GM19099 (cell line): ENCODE measurements around the gene CORO7.

ENCODE experiments used
- POLR2A ChIP-seq: IDR thresholded peaks from 3 replicates; pipeline ENCODE4 v1.6.1; 2011; ENCODE audit warnings: low read depth; ENCODE audit not compliant: insufficient read length; ENCODE audit errors: extremely low read depth

Gene CORO7

DNA sequence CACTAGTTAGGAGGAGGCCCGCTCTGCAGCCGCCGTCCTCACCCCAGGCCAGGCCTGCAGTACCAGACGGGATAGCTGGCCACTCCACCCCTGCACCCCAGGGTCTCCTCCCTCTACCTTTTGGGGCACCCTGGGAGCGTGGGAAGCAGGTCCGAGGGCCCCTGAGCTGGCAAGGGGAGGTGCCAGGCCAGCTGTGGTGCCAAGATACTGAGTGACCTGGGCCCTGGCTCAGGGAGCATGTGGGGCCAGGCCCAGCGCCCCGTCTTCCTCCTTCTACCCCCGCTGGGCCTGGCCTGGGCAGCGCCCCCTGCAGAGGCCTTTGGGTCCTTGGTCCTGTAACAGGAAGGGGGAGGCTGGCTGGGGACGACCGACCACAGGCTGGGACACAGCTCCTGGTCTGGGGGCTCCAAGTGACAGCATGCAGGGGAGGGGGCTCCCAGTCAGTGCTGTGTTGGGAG is 78.2 kb downstream of the CORO7 start:
- no peak for TF ChIP-seq POLR2A

GRCh38 chr16:4337540-4338088 is 78.8 kb downstream of the CORO7 start:
- TF ChIP-seq POLR2A, result no peak

DNA sequence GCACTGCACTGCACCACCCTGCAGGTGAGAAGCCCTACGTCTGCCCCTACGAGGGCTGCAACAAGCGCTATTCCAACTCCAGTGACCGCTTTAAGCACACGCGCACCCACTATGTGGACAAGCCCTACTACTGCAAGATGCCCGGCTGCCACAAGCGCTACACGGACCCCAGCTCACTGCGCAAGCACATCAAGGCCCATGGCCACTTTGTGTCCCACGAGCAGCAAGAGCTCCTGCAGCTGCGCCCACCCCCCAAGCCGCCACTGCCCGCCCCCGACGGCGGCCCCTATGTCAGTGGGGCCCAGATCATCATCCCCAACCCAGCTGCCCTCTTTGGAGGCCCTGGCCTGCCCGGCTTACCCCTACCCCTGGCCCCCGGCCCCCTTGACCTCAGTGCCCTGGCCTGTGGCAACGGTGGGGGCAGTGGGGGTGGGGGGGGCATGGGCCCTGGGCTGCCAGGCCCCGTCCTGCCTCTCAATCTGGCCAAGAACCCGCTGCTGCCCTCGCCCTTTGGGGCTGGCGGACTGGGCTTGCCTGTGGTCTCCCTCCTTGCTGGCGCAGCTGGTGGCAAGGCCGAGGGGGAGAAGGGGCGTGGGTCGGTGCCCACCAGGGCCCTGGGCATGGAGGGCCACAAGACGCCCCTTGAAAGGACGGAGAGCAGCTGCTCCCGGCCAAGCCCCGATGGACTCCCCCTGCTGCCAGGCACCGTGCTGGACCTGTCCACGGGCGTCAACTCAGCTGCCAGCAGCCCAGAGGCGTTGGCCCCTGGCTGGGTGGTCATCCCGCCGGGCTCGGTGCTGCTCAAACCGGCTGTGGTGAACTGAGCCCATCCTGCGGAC is 79.5 kb downstream of the CORO7 start:
- no peak for TF ChIP-seq POLR2A

DNA sequence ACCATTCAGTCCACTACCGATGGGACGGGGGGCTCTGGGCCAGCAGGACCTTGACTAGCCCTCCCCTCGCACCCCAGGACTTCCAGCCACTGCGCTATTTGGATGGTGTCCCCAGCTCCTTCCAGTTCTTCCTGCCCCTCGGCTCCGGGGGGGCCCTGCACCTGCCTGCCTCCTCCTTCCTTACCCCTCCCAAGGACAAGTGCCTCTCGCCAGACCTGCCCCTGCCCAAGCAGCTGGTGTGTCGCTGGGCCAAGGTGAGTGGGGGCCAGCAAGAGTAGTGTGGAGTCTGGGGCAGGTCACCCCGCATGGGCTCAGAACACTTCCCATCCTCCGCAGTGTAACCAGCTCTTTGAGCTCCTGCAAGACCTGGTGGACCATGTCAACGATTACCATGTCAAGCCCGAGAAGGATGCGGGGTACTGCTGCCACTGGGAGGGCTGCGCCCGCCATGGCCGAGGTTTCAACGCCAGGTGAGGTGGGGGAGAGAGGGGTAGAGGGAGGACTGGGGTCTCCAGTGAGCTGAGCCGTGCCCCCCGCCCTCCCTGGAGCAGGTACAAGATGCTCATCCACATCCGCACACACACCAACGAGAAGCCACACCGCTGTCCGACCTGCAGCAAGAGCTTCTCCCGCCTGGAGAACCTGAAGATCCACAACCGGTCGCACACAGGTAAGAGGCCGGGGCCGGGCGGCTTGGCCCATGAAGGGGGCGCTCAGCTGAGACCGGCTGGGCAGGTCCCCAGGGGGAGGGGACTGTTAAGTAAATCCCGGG is 81.5 kb downstream of the CORO7 start:
- TF ChIP-seq POLR2A, result no peak

DNA sequence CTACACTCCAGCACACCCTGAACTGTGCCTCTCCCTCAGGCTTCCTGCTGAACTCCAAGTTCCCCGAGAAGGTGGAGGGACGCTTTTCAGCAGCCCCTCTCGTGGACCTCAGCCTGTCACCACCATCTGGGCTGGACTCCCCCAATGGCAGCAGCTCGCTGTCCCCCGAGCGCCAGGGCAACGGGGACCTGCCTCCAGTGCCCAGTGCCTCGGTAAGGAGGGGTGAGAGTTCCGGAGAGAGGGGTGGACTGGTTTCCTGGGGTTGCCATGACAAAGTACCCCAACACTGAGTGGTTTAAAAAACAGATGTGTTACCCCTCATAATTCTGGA is 83.1 kb downstream of the CORO7 start:
- no peak for TF ChIP-seq POLR2A

GRCh38 chr16:4332623-4333307 is 83.6 kb downstream of the CORO7 start:
- no peak for TF ChIP-seq POLR2A

DNA sequence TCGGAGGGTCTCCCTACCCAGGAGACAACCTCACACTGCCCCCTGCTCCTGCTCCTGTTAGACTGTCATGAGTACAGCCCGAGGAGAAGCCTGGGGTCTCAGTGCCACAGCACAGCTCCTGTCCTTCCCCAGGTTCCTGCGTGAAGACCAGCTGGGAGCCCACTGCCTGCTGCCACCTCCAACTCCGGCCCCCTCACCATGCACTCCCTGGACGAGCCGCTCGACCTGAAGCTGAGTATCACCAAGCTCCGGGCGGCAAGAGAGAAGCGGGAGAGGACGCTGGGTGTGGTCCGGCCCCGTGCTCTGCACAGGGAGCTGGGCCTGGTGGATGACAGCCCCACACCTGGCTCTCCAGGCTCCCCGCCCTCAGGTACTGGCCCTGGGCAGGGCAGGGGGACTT is 84.3 kb downstream of the CORO7 start:
- TF ChIP-seq POLR2A, result no peak

DNA sequence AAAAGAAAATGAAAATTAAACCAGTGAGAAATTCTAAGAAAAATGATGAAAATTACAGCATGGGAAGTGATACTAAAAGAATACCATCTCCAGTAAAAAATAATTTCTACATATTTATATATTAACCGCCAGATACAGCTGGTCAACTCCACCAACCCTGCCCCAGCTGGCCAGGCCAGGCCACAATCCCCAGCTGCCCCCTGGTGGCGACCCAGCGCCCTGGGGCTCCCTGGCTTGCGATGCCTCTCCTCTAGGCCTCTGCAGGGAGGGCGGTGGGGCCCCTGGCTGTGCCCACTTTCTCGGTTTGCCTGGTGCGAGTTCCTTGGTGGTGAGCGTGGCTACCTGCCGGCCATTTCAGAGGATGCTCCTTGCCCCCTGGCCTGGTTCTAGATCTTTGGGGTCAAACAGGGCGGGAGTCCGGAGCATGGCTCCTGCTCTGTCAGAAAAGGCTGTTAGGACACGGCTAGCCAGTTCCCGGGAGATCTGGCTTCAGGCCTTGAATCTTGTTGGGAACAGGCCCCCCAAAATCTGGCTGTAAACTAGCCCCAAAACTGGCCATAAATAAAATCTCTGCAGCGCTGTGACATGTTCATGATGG is 86.0 kb downstream of the CORO7 start:
- TF ChIP-seq POLR2A, result no peak

DNA sequence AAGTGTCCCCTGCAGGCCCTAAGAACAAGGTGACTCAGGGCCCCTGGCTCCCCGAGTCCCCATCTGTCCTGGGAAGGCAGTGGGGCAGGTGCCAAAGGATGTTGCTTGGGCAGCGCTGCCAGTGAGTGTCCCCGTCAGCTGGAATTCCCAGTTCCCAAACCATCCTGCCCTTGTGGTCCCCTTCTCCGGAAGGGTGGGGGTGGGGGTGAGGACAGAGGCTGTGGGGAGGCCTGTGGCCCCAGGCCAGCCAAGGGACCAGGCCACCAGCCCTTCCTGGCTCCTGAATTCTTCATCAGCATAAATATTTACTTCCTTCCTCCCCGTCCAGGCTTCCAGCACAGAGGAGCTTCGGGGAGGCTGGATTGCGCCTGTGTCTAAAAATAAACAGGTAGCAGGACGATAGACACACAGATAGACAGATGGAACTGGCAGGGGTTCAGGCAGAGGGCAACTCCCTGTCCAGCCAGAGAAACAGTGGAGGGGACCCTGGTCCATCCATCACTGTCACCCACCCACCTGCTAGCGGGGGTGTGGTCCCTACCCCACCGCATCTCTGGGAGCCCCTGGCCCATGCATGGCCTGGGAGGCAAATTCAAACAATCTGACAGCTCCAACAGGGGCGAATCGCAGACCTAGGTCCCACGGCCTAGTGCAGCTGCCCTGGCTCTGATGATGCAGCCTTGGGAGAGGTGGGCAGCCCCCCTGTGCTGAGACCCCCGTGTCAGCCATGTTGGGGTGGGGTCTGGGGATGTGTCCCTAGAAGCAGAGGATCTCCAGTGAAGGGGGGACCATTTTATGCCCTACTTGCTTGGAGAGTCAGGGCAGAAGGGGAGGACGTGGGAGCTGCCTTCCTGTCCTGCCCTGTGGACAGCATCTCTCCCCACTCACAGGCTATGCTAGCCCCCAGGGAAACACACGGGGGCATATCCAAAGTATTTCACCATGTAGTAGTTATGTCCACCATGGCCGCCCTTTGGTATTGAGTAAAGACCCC is 87.3 kb downstream of the CORO7 start:
- no peak for TF ChIP-seq POLR2A

- peak; percentile 12 for TF ChIP-seq POLR2A
Measured at GRCh38 chr16:4328046-4328781, 88.2 kb downstream of the CORO7 start.

DNA sequence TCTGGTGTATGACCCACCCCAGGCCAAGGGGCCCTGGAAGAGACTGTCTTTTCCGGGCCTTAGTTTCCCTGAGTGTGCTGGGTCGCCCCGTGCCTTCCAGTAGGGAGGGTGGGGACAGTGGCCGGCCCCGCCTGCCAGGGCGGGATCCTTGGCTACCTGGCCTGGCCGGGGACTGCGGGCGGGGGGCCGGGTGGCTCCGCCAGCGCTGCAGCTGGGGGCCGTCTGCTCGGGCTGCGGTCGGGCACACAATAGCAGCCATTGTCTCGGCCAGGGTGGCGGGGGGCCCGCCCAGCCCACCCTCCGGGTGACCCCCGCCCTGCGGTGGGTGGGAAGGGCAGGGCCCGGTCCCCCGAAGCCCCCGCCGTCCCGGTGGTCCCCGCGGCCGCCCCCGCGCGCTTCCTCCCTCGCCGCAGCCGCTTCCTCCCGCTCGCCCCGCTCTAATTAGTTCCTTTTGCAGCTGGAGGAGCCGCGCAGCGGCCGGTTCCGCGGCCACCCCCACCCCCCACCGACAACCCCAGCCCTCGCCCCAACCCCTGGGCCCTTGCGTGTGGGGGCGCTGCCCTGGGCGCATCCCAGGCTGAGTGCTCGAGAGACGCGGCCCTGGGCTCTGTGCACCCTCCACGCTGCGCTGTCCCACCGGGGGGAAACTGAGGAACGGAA is 88.9 kb downstream of the CORO7 start:
- no peak for TF ChIP-seq POLR2A

- TF ChIP-seq POLR2A, result no peak
Measured at GRCh38 chr16:4325253-4325758, 91.1 kb downstream of the CORO7 start.
